ENCODE data around the gene AGPS. TPM values are rescaled to one million over a fixed set of nuclear protein-coding genes. Genes with fewer than 3 reads are reported as not detected.

The AGPS gene
- total and polyA plus RNA-seq, 2 of the 13 experiments (the other 11 are each of a cell fraction or from before 2014, with no cell fraction given), result 39.4 to 99.0 TPM

GRCh38 chr2:177392373-177393202 lies at the start of gene AGPS (continued):
- TF ChIP-seq LRRFIP1 (CRISPR knock-in tag; conservative IDR thresholded peaks at IDR 0.05), result no peak
- peak; percentile 96 for TF ChIP-seq ZNF546 (CRISPR knock-in tag; conservative IDR thresholded peaks at IDR 0.05)
- peak; percentile 99 for TF ChIP-seq MYC (CRISPR knock-in tag; IDR thresholded peaks at IDR 0.05; ENCODE audit: borderline replicate concordance)
- TF ChIP-seq ZNF317 (CRISPR knock-in tag; IDR thresholded peaks at IDR 0.05), result peak; percentile 85
- peak; percentile 46 for TF ChIP-seq U2AF1 (optimal IDR thresholded peaks at IDR 0.05; ENCODE audit: low read depth, low read length)
- no peak; the same call in none of the 2 replicates for TF ChIP-seq ZNF639 (CRISPR knock-in tag; conservative IDR thresholded peaks at IDR 0.05)
- TF ChIP-seq ZFP90 (CRISPR knock-in tag; IDR thresholded peaks at IDR 0.05; ENCODE audit: borderline replicate concordance), result peak; percentile 99
- no peak for TF ChIP-seq CEBPG (CRISPR knock-in tag; IDR thresholded peaks at IDR 0.05)
- no peak for TF ChIP-seq PLRG1 (conservative IDR thresholded peaks at IDR 0.05)
- no peak for TF ChIP-seq KDM4B (CRISPR knock-in tag; IDR thresholded peaks at IDR 0.05)
- TF ChIP-seq RFX5 (IDR thresholded peaks at IDR 0.05; ENCODE audit: low read depth, low read length), result no peak
- TF ChIP-seq YEATS4 (CRISPR knock-in tag; IDR thresholded peaks at IDR 0.05; ENCODE audit: borderline replicate concordance), result peak; percentile 99
- no peak for TF ChIP-seq FUBP1 (CRISPR knock-in tag; IDR thresholded peaks at IDR 0.05; ENCODE audit: borderline replicate concordance)
- no peak for TF ChIP-seq ATM (IDR thresholded peaks at IDR 0.05; ENCODE audit: borderline replicate concordance)
- TF ChIP-seq HDAC1 (CRISPR knock-in tag; IDR thresholded peaks at IDR 0.05), result peak; percentile 98
- no peak for TF ChIP-seq MTA3 (CRISPR knock-in tag; IDR thresholded peaks at IDR 0.05)
- peak; percentile 97 for TF ChIP-seq ZNF567 (CRISPR knock-in tag; IDR thresholded peaks at IDR 0.05; ENCODE audit: borderline replicate concordance)
- TF ChIP-seq GPBP1L1 (CRISPR knock-in tag; IDR thresholded peaks at IDR 0.05), result no peak
- TF ChIP-seq MTF2 (CRISPR knock-in tag; IDR thresholded peaks at IDR 0.05; ENCODE audit: borderline replicate concordance), result 0 out of 2 replicates have a peak, but pooled peaks have one; percentile 1
- peak; percentile 79; the same call in 1 of the 2 replicates for TF ChIP-seq ZNF20 (CRISPR knock-in tag; IDR thresholded peaks at IDR 0.05)
- peak; percentile 89; the same call in 1 of the 2 replicates for TF ChIP-seq ZSCAN5A (CRISPR knock-in tag; IDR thresholded peaks at IDR 0.05; ENCODE audit: borderline replicate concordance)
- TF ChIP-seq SIX1 (CRISPR knock-in tag; IDR thresholded peaks at IDR 0.05; ENCODE audit: borderline replicate concordance), result no peak
